ENCODE results near the gene KIAA0825. TPM values are rescaled to one million over a fixed set of nuclear protein-coding genes. Genes with fewer than 3 reads are reported as not detected.

KIAA0825 gene
- total and polyA plus RNA-seq, 8 donors, result 5.1 to 6.9 (median 6.5) TPM

GRCh38 chr5:94228791-94229190 lies 389.6 kb downstream of the KIAA0825 start:
- H3K9me3 ChIP-seq, result peaks cover 0 to 5% of the 10 kb centered on the region in 2 donors
- H3K27ac ChIP-seq, result no peak overlapping the region
- intact Hi-C loops (cut with DNase I), result no loop called here
- H3K4me3 ChIP-seq, result no peak overlapping the region
- no peaks in the 10 kb centered on the region for H3K36me3 ChIP-seq
- DNase-seq (no peak), ATAC-seq (peak; percentile 79)
- no peaks in the 10 kb centered on the region for H3K4me1 ChIP-seq
- H3K27me3 ChIP-seq, result no peaks in the 10 kb centered on the region
- TF ChIP-seq CTCF (IDR thresholded peaks at IDR 0.05), result no peak

DNA sequence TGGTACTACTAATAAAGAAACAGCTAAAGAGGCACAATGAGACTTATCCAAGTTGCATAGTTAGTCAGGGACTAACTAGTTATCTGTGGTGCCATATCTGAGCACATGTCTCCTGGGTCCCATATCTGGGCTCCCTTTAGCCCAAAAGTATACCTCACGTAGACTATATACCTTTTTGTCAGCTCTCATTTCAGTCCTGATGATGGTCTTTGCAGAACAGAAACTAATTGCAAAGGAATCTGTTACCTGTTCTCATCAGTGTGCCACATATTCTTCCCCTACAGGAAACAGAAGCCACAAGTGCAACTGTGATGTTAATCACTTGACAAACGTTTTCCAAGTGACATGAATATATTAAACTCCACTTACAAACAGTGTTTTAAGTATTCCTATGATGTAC lies 395.2 kb downstream of the KIAA0825 start:
- H3K4me3 ChIP-seq, result no peak overlapping the region
- intact Hi-C loops (cut with DNase I), result no loop called here
- TF ChIP-seq CTCF (IDR thresholded peaks at IDR 0.05), result no peak

DNA sequence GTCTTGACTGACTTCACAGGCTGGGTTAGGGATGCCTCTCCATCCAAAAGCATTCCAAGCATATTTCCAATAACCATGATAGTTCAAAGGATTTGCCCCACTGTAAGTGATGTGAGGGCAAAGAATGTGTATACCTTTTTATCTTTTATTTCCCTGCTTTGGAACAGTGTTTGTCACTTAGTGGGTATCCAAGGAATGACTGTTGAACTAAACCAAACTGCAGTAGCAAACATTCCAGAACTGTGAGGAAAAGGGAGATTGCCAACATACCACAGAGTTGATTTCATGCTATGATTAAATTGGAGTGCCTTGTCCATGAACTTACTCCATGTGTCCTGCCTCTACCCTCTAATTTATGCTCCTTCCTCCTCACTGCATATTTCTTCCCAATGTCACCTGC lies 400.0 kb downstream of the KIAA0825 start:
- Histone ChIP-seq H3K4me1 (no peaks in the 10 kb centered on the region), H3K27ac (no peak overlapping the region), H3K9me3 (no peaks in the 10 kb centered on the region), H3K27me3 (no peaks in the 10 kb centered on the region), H3K36me3 (no peaks in the 10 kb centered on the region), H3K4me3 (no peak overlapping the region)
- ATAC-seq (peak; percentile 60), DNase-seq (no peak)
- TF ChIP-seq CTCF (IDR thresholded peaks at IDR 0.05), result no peak
- intact Hi-C loops (cut with DNase I), result no loop called here

More for the DNA sequence above, 395.2 kb downstream of the KIAA0825 start:
- Histone ChIP-seq H3K27me3 (no peaks in the 10 kb centered on the region), H3K9me3 (peaks cover 0 to 5% of the 10 kb centered on the region in 2 donors), H3K36me3 (no peaks in the 10 kb centered on the region), H3K27ac (no peak overlapping the region), H3K4me1 (no peaks in the 10 kb centered on the region)
- ATAC-seq (no peak), DNase-seq (no peak)

DNA sequence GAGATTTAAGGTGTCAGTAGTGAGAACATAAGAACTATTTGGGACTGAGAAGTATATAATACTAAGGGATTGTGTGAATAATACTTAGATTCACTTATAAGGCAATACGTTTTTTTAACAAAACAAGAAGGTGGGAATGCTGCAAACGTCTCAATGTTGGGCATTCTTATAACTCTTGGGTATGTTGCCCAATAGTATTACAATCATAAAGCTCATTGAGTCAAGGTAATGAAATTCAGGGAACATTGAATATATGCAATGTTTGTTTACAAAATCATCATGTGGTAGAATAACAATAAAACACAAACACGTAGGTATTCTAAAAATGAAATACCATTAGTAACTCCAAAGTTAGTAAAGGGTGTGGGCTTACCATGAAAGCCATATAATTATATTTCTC lies 400.7 kb downstream of the KIAA0825 start:
- Histone ChIP-seq H3K4me1 (no peaks in the 10 kb centered on the region), H3K27me3 (no peaks in the 10 kb centered on the region), H3K9me3 (no peaks in the 10 kb centered on the region), H3K27ac (no peak overlapping the region), H3K36me3 (no peaks in the 10 kb centered on the region), H3K4me3 (no peak overlapping the region)
- ATAC-seq, result no peak
- intact Hi-C loops (cut with DNase I), result no loop called here
- DNase-seq, result no peak
- TF ChIP-seq CTCF (IDR thresholded peaks at IDR 0.05), result no peak

GRCh38 chr5:94217216-94217615 lies 401.2 kb downstream of the KIAA0825 start:
- Histone ChIP-seq H3K4me1 (no peaks in the 10 kb centered on the region), H3K4me3 (no peak overlapping the region), H3K36me3 (no peaks in the 10 kb centered on the region), H3K9me3 (no peaks in the 10 kb centered on the region), H3K27ac (no peak overlapping the region), H3K27me3 (no peaks in the 10 kb centered on the region)
- ATAC-seq (no peak), DNase-seq (no peak)
- intact Hi-C loops (cut with DNase I), result no loop called here
- TF ChIP-seq CTCF (IDR thresholded peaks at IDR 0.05), result no peak
